ENCODE measurements around the gene MAPK8.

The MAPK8 gene

DNA sequence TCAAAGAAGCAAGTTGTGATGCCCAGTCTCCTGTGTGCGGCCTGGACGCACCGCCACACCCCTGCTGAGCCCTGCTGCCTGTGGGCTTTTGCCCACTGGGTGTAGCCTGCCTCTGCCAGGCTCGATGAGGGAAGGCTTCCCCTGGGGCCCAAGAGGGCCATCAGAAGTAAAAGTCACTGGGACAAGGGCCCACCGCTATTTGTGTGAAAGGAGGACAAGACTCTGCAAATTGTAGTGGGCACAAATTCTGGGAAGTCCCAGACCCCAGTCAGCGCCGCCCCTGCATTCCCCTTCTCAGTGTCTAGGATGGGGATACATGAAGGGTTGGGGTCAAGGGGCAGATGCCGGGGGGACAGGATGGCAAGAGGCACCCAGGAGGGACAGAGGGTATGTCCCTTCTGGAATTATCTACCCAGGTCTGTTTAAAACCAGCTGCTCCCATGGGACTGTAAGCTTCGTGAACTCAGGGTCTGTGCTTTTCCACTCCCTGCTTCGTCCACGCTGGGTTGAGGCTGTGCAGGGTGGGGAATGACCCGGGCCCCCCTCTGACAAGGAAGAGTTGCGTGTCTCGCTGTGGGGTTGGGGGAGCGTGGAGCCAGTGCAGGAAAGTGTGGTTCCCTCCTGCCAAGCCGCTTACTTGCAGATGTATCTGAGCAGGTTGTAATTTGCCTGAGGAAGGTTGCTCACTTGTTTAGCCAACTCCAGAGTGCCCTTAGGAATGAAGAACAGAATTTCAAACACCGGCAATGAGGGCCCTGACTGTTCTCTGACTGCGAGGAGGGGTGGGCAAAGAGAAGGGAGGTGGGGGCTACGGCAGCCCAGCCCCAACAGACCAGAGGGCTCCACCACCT is 147.2 kb downstream of the MAPK8 start:
- Histone ChIP-seq H3K36me3 (no peaks in the 10 kb centered on the region), H3K27me3 (no peaks in the 10 kb centered on the region), H3K4me1 (peaks cover 3% of the 10 kb centered on the region), H3K9me3 (no peaks in the 10 kb centered on the region), H3K4me3 (ENCODE audit: low read depth, low read length) (no peak overlapping the region)
- TF ChIP-seq, protein P1, sequence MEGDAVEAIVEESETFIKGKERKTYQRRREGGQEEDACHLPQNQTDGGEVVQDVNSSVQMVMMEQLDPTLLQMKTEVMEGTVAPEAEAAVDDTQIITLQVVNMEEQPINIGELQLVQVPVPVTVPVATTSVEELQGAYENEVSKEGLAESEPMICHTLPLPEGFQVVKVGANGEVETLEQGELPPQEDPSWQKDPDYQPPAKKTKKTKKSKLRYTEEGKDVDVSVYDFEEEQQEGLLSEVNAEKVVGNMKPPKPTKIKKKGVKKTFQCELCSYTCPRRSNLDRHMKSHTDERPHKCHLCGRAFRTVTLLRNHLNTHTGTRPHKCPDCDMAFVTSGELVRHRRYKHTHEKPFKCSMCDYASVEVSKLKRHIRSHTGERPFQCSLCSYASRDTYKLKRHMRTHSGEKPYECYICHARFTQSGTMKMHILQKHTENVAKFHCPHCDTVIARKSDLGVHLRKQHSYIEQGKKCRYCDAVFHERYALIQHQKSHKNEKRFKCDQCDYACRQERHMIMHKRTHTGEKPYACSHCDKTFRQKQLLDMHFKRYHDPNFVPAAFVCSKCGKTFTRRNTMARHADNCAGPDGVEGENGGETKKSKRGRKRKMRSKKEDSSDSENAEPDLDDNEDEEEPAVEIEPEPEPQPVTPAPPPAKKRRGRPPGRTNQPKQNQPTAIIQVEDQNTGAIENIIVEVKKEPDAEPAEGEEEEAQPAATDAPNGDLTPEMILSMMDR (IDR thresholded peaks at IDR 0.05; ENCODE audit: low read depth, low read length) = no peak
- DNase-seq = peak; percentile 5

DNA sequence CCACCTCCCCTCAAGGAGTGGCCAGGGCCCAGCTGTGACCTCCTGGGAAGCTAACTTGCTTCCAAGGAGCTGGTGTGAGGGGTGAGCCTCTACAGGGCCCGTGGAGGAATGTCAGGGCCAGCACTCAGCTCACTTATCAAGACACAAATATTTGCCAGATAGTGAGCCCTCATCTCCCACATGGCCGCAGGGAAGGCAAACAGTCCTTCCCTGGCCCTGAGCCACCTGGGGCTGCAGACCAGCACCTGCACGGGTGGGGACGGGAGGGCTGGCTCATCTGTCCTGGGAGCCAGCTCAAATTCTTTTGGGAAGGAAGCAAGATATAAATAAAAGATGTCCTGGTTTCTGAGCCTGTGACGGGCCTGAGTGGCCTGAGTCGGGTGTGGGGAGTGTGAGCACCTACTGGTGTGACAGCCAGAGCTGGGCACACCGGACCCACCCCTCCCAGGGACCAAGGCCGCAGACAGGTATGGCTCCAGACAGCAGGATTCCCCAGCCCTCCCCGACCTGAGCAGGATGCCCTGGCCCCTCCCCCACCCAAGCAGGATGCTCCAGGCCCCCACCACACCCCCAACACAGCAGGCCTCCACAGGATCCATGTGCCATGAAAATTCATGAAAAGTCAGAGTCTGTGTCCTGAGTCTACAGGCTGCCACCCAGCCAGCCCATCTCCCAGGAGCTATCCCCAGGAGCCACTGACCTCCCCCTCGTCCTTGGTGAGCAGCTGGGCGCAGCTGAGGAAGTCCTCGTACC is 148.0 kb downstream of the MAPK8 start:
- Histone ChIP-seq H3K4me1 (peaks cover 3% of the 10 kb centered on the region), H3K27me3 (no peaks in the 10 kb centered on the region), H3K36me3 (no peaks in the 10 kb centered on the region), H3K4me3 (ENCODE audit: low read depth, low read length) (no peak overlapping the region), H3K9me3 (no peaks in the 10 kb centered on the region)
- no peak for DNase-seq
- TF ChIP-seq, protein P1 (IDR thresholded peaks at IDR 0.05; ENCODE audit: low read depth, low read length) = no peak

DNA sequence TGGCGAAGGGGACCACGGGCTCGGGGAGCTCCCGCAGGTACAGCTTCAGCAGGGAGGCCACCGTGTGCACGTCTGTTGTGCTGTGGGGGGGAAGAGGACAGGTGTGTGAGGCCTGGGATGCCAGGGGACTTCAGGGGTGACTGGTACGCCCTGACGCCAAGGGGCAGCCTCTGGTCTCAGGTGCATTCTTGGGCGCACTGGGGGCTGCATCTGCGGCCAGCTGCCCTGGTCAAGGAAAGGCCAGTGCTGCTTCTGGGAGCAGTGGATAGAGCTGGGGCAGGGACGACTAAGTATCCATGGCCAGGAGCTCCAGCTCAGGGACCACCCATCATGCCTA is 148.5 kb downstream of the MAPK8 start:
- Histone ChIP-seq H3K4me1 (peaks cover 3% of the 10 kb centered on the region), H3K36me3 (no peaks in the 10 kb centered on the region), H3K9me3 (no peaks in the 10 kb centered on the region), H3K4me3 (ENCODE audit: low read depth, low read length) (no peak overlapping the region), H3K27me3 (no peaks in the 10 kb centered on the region)
- no peak for DNase-seq
- TF ChIP-seq, protein P1 (IDR thresholded peaks at IDR 0.05; ENCODE audit: low read depth, low read length) = no peak

- no peak overlapping the region for H3K4me3 ChIP-seq (ENCODE audit: low read depth, low read length)
- no peaks in the 10 kb centered on the region for H3K36me3 ChIP-seq
- H3K4me1 ChIP-seq = peaks cover 3% of the 10 kb centered on the region
- no peaks in the 10 kb centered on the region for H3K27me3 ChIP-seq
- no peak for DNase-seq
- TF ChIP-seq, protein P1 (IDR thresholded peaks at IDR 0.05; ENCODE audit: low read depth, low read length) = no peak
- no peaks in the 10 kb centered on the region for H3K9me3 ChIP-seq
Measured at GRCh38 chr10:48455392-48456151, 149.1 kb downstream of the MAPK8 start.

DNA sequence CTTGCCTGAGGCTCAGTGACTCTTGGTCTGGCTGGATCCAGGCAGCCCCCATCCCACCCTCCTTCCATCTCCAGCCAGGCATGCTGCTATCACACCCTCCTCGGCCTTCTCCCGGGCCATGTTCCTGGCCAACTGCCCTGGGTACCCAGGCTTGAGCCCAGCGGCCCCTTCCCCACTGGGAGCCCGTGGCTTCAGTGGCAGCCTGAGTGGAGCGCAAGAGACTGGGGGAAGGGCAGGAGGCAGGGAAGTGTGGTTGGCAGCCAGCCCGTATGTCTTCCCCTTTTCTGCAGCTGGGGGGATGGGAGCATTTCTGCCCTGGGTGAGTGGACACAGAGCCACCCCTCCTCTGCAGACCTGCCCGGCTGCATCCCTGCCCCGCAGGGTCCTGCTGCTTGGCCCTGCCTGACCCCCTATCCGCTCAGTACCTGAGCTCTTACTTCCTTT is 149.9 kb downstream of the MAPK8 start:
- Histone ChIP-seq H3K9me3 (no peaks in the 10 kb centered on the region), H3K4me1 (peaks cover 3% of the 10 kb centered on the region), H3K4me3 (ENCODE audit: low read depth, low read length) (no peak overlapping the region), H3K36me3 (no peaks in the 10 kb centered on the region), H3K27me3 (no peaks in the 10 kb centered on the region)
- TF ChIP-seq, protein P1 (IDR thresholded peaks at IDR 0.05; ENCODE audit: low read depth, low read length) = no peak
- peak; percentile 46 for DNase-seq

Data from BE2C (cell line).